Loucy (cell line): Measurements from ENCODE around the gene CYTH3.

Experiments
- H2AFZ ChIP-seq: fragments of 200-600 bp; sonication (generic); 2 replicates; pipeline ENCODE4 v1.6.0; 2016; ENCODE audit warnings: antibody characterized with exemption, mild to moderate bottlenecking, low read length, moderate library complexity
- H3F3A ChIP-seq: fragments of 200-600 bp; 2 replicates; pipeline ENCODE4 v1.6.0; 2016; ENCODE audit warnings: antibody characterized with exemption, low read depth, mild to moderate bottlenecking
- H3K27me3 ChIP-seq: fragments of 200-600 bp; sonication (generic); 2 replicates; pipeline ENCODE4 v1.6.1; 2014; ENCODE audit warnings: low read length, mild to moderate bottlenecking; ENCODE audit not compliant: insufficient read depth, poor library complexity, severe bottlenecking
- H3K36me3 ChIP-seq: fragments of 200-600 bp; sonication (generic); 2 replicates; pipeline ENCODE4 v1.6.1; 2016; ENCODE audit warnings: low read length; ENCODE audit not compliant: insufficient read depth
- H3K4me1 ChIP-seq: fragments of 200-600 bp; sonication (generic); 2 replicates; pipeline ENCODE4 v1.5.1; 2014; ENCODE audit warnings: low read length, mild to moderate bottlenecking; ENCODE audit not compliant: insufficient read depth, poor library complexity, severe bottlenecking
- H3K4me2 ChIP-seq: fragments of 200-600 bp; sonication (generic); 2 replicates; pipeline ENCODE4 v1.6.0; 2014; ENCODE audit warnings: antibody characterized with exemption, low read length, low read depth, mild to moderate bottlenecking; ENCODE audit not compliant: poor library complexity, severe bottlenecking
- H3K4me3 ChIP-seq: fragments of 200-600 bp; sonication (generic); 2 replicates; pipeline ENCODE4 v1.5.1; 2014; ENCODE audit warnings: low read length, mild to moderate bottlenecking, mixed read lengths; ENCODE audit not compliant: poor library complexity, severe bottlenecking
- H3K79me2 ChIP-seq: fragments of 200-600 bp; sonication (generic); 2 replicates; pipeline ENCODE4 v1.6.1; 2014; ENCODE audit warnings: low read length; ENCODE audit not compliant: insufficient read depth
- H3K9ac ChIP-seq: fragments of 200-600 bp; sonication (generic); 2 replicates; pipeline ENCODE4 v1.6.0; 2014; ENCODE audit warnings: mild to moderate bottlenecking, low read depth, low read length, moderate library complexity; ENCODE audit not compliant: poor library complexity, severe bottlenecking
- H3K9me2 ChIP-seq: fragments of 200-600 bp; sonication (generic); replicated peaks from 2 replicates; pipeline ENCODE4 v1.6.1; 2016; ENCODE audit warnings: low read depth, low read length, mixed read lengths
- H3K9me3 ChIP-seq: fragments of 200-600 bp; sonication (generic); 2 replicates; pipeline ENCODE4 v1.6.1; 2014; ENCODE audit warnings: mild to moderate bottlenecking, antibody characterized with exemption, low read length, low read depth; ENCODE audit not compliant: insufficient read depth
- H4K20me1 ChIP-seq: fragments of 200-600 bp; sonication (generic); 2 replicates; pipeline ENCODE4 v1.6.0; 2014; ENCODE audit warnings: antibody characterized with exemption, low read length, mild to moderate bottlenecking; ENCODE audit not compliant: insufficient read depth, poor library complexity, severe bottlenecking
- CTCF ChIP-seq: fragments of 200-600 bp; sonication (generic); conservative IDR thresholded peaks from 2 replicates; pipeline ENCODE4 v1.5.1; 2014; ENCODE audit warnings: mild to moderate bottlenecking, antibody characterized with exemption, low read length
- EZH2phosphoT487 ChIP-seq: fragments of 200-600 bp; IDR thresholded peaks from 2 replicates; pipeline ENCODE4 v1.6.1; 2018; ENCODE audit warnings: antibody characterized with exemption, mild to moderate bottlenecking, moderate library complexity, borderline replicate concordance

The CYTH3 gene

DNA sequence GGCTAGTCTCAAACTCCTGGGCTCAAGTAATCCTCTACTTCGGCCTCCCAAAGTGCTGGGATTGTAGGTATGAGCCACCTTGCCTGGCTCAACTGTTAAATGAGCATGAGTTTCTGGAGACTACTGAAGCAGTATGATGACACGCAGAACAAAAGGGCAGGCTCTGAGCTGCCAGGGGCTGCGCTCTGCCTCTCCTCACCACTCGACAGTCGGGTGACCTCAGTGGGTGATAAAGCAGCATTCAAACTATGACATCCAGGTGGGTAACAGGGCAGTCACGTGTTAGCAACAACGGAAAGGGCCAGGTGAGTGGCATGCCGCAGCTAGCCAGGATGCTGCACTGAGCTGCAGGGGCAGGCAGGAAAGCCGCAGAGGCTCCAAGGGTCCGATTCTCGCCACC lies 71.5 kb downstream of the CYTH3 start:
- H3K27me3 ChIP-seq: no peaks in the 10 kb centered on the region
- no peak overlapping the region for H3K9ac ChIP-seq
- no peaks in the 10 kb centered on the region for H3F3A ChIP-seq
- H2AFZ ChIP-seq: no peak overlapping the region
- H3K79me2 ChIP-seq: no peaks in the 10 kb centered on the region
- H4K20me1 ChIP-seq: no peaks in the 10 kb centered on the region
- H3K36me3 ChIP-seq: no peaks in the 10 kb centered on the region
- TF ChIP-seq CTCF (no peak), EZH2phosphoT487 (no peak)
- H3K4me2 ChIP-seq: no peak overlapping the region
- H3K4me1 ChIP-seq: no peaks in the 10 kb centered on the region
- H3K9me3 ChIP-seq: no peaks in the 10 kb centered on the region
- H3K4me3 ChIP-seq: no peak overlapping the region
- no peaks in the 10 kb centered on the region for H3K9me2 ChIP-seq

DNA sequence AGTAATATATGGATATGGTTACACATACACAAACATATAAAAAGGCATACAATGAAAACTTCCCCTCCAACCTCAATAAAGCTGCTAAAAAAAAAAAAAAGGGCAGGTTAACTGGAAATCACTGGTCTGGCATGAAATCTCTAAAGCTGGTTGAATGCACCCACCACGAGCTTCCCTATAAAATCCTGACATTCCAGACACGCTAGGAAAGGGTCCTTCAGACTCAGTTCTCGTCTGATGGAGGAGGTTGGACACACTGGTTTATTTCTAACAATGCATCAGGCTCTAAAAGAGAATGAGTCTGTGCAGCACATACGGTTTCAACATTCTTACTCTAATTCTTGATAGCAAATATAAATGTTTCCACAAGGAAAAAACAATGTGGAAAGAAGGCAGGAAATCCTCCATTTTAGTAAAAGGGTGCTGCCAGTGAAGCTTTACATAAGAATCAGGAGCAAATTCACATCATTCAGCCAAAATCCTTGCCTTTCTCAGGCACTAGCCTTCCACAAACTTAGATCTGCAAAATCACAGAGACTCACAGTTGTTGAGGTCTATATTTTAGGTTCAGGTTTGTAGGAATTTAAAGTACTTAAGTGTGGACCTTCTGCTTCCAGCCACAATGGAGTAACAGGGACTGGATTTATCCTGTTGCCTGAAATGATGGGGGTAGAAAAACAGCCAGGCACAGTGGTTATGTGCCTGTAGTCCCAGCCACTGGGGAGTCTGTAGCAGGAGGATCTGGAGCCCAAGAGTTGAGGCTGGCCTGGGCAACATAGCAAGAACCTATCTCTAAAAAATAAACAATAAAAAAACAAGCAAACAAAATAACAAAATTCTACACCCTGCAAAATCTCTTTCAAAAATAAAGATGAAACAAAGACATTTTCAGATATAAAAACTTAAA lies 73.5 kb downstream of the CYTH3 start:
- Histone ChIP-seq H4K20me1 (no peaks in the 10 kb centered on the region), H3F3A (no peaks in the 10 kb centered on the region), H3K36me3 (no peaks in the 10 kb centered on the region), H3K4me3 (no peak overlapping the region), H3K9me3 (no peaks in the 10 kb centered on the region), H3K27me3 (no peaks in the 10 kb centered on the region), H3K4me1 (no peaks in the 10 kb centered on the region), H3K9ac (no peak overlapping the region), H3K4me2 (no peak overlapping the region), H3K79me2 (no peaks in the 10 kb centered on the region), H3K9me2 (no peaks in the 10 kb centered on the region), H2AFZ (no peak overlapping the region)
- no peak for TF ChIP-seq CTCF
- TF ChIP-seq EZH2phosphoT487: no peak

DNA sequence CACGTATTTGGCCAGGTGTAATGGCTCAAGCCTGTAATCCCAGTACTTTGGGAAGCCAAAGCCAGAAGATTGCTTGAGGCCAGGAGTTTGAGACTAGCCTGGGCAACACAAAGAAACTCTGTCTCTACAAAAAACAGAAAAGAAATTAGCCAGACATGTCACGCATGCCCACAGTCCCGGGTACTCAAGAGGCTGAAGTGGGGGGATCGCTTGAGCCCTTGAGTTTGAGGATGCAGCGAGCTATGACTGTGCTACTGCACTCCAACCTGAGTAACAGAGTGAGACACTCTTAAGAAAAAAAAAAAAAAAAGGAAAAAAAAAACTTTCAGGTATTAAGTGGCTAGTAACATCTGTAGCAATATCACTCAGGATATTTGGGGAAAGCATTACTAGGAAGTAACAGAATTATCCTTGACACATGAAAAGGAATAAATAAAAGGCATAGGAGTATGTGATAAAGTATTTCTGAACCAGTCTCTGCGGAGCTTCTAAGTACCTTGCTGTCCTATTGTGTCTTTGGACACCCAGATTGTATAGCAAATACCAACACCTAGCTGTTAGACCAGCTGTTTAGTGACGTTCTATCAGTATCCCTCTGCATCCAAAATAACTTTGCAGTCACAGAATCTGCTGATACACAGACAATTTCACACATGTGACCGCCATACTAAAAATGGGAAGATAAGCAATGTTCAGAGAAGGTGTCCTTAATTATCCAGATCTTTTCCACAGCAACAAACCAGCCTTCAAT lies 74.4 kb downstream of the CYTH3 start:
- no peaks in the 10 kb centered on the region for H3K9me3 ChIP-seq
- no peaks in the 10 kb centered on the region for H3K9me2 ChIP-seq
- H2AFZ ChIP-seq: no peak overlapping the region
- H3K27me3 ChIP-seq: no peaks in the 10 kb centered on the region
- H3F3A ChIP-seq: no peaks in the 10 kb centered on the region
- H3K4me2 ChIP-seq: no peak overlapping the region
- no peak overlapping the region for H3K9ac ChIP-seq
- H3K4me1 ChIP-seq: no peaks in the 10 kb centered on the region
- H3K36me3 ChIP-seq: no peaks in the 10 kb centered on the region
- TF ChIP-seq EZH2phosphoT487 (no peak), CTCF (no peak)
- H4K20me1 ChIP-seq: no peaks in the 10 kb centered on the region
- no peaks in the 10 kb centered on the region for H3K79me2 ChIP-seq
- no peak overlapping the region for H3K4me3 ChIP-seq
